Bronchial epithelial cell (primary cell): ENCODE measurements around the gene KAT2B. TPM values are rescaled to one million over a fixed set of nuclear protein-coding genes. Genes with fewer than 3 reads are reported as not detected.
"Not testable (repeated sequence)": the region's sequence is repeated elsewhere in the genome, so short reads cannot be mapped to it uniquely, and the experiment has no call there.

Source experiments
- DNase-seq: peaks from one replicate; pipeline ENCODE4 v3.0.0-alpha.2; 2010; ENCODE audit warnings: low read depth
- FAIRE-seq: peaks from 2 replicates; lab custom pipeline; 2011; peaks lifted over from hg19 to GRCh38; lab: Jason Lieb, UNC
- H3K27me3 ChIP-seq: 2 replicates; pipeline ENCODE4 v1.5.1; 2011; ENCODE audit warnings: low read length; ENCODE audit not compliant: control insufficient read depth, insufficient read depth
- H3K36me3 ChIP-seq: 2 replicates; pipeline ENCODE4 v1.5.1; 2011; ENCODE audit warnings: low read length; ENCODE audit not compliant: control insufficient read depth, insufficient read depth
- H3K4me3 ChIP-seq: 2 replicates; pipeline ENCODE4 v1.5.1; 2011; ENCODE audit warnings: mild to moderate bottlenecking, low read depth, low read length, control low read depth
- CTCF ChIP-seq: IDR thresholded peaks from 2 replicates; pipeline ENCODE4 v1.5.1; 2011; ENCODE audit warnings: mild to moderate bottlenecking, moderate library complexity, low read length, control low read depth, inconsistent platforms; ENCODE audit not compliant: insufficient read depth, severe bottlenecking
- total RNA-seq: library from RNA; depleted of rRNA; stranded (reverse); fragments of >200 nt; gene quantifications from 2 replicates; pipeline ENCODE4 v1.2.1, GENCODE V29; 2014

The KAT2B gene
- total RNA-seq, 1 donor from 2014 or later, result 1.6 TPM

GRCh38 chr3:20043396-20043795 is 3.1 kb downstream of the KAT2B start:
- no peak for TF ChIP-seq CTCF
- no peaks in the 10 kb centered on the region for H3K27me3 ChIP-seq
- no peak overlapping the region for H3K4me3 ChIP-seq
- FAIRE-seq (no peak), DNase-seq (no peak)
- H3K36me3 ChIP-seq, result no peaks in the 10 kb centered on the region

GRCh38 chr3:20043825-20044224 is 3.6 kb downstream of the KAT2B start:
- no peak overlapping the region for H3K4me3 ChIP-seq
- no peak for TF ChIP-seq CTCF

GRCh38 chr3:20045141-20045540 is 4.9 kb downstream of the KAT2B start:
- H3K4me3 ChIP-seq, H3K36me3 ChIP-seq, DNase-seq, H3K27me3 ChIP-seq, FAIRE-seq: not testable (repeated sequence)

More at GRCh38 chr3:20043825-20044224, 3.6 kb downstream of the KAT2B start:
- no peaks in the 10 kb centered on the region for H3K27me3 ChIP-seq
- FAIRE-seq (no peak), DNase-seq (no peak)
- H3K36me3 ChIP-seq, result no peaks in the 10 kb centered on the region

- DNase-seq (no peak), FAIRE-seq (no peak)
- Histone ChIP-seq H3K4me3 (no peak overlapping the region), H3K36me3 (no peaks in the 10 kb centered on the region), H3K27me3 (no peaks in the 10 kb centered on the region)
- no peak for TF ChIP-seq CTCF
These were observed 6.3 kb downstream of the KAT2B start for GRCh38 chr3:20046556-20046955.

GRCh38 chr3:20047341-20047779 is 7.1 kb downstream of the KAT2B start:
- DNase-seq, result no peak
- no peaks in the 10 kb centered on the region for H3K27me3 ChIP-seq
- no peak overlapping the region for H3K4me3 ChIP-seq
- TF ChIP-seq CTCF, result no peak
- no peak for FAIRE-seq
- no peaks in the 10 kb centered on the region for H3K36me3 ChIP-seq

- no peak for TF ChIP-seq CTCF
- H3K36me3 ChIP-seq, result no peaks in the 10 kb centered on the region
- FAIRE-seq (no peak), DNase-seq (no peak)
- no peaks in the 10 kb centered on the region for H3K27me3 ChIP-seq
- H3K4me3 ChIP-seq, result no peak overlapping the region
These were observed 8.0 kb downstream of the KAT2B start for GRCh38 chr3:20047976-20048883.
